HFF-Myc (cell line): ENCODE measurements around the gene KCTD3.

Experiments used
- DNase-seq: peaks from one replicate; pipeline ENCODE4 v3.0.0-alpha.2; 2011; ENCODE audit warnings: low read depth; ENCODE audit errors: extremely low read depth
- H3K4me3 ChIP-seq: replicated peaks from 2 replicates; pipeline ENCODE4 v1.5.1; 2011; ENCODE audit warnings: low read depth, mild to moderate bottlenecking, control low read depth, low read length
- TF ChIP-seq, protein P1 (sequence below): IDR thresholded peaks from 2 replicates; pipeline ENCODE4 v1.5.1; 2012; ENCODE audit warnings: mild to moderate bottlenecking, low read depth, low read length, control low read depth; ENCODE audit errors: missing control alignments

Gene KCTD3

DNA sequence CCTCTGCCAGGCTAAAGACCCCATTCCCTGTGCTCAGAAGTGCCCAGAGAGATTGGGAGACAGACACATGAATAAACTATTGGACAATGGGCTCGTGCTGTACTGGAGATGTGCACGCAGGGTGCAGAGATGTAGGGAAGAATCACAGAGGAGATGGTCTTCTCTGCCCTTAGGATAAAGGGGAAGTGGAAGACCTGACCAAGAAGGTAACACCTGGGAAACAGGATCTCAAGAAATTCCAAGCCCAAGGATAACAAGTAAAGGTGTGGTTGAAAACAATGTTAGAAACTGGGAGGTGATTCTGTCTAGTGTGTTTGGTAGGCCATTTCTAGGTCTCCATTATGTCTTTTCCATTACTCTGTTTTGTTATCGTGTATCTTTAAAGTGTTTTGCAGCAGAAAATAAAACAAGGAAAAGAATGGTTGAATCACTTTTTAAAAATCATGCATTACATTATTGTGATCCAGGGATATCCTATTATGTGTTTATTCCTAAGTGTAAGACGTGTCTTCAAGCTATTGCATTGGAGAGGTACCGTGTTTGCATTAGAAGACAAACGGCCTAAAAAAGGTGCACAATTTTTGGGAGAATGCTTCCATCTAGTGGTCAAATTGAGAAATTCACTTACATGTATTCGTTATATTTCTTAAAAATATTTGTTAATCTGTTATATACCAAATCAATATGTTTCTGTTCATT is 40.8 kb upstream of the KCTD3 start:
- TF ChIP-seq, protein P1, sequence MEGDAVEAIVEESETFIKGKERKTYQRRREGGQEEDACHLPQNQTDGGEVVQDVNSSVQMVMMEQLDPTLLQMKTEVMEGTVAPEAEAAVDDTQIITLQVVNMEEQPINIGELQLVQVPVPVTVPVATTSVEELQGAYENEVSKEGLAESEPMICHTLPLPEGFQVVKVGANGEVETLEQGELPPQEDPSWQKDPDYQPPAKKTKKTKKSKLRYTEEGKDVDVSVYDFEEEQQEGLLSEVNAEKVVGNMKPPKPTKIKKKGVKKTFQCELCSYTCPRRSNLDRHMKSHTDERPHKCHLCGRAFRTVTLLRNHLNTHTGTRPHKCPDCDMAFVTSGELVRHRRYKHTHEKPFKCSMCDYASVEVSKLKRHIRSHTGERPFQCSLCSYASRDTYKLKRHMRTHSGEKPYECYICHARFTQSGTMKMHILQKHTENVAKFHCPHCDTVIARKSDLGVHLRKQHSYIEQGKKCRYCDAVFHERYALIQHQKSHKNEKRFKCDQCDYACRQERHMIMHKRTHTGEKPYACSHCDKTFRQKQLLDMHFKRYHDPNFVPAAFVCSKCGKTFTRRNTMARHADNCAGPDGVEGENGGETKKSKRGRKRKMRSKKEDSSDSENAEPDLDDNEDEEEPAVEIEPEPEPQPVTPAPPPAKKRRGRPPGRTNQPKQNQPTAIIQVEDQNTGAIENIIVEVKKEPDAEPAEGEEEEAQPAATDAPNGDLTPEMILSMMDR = peak; percentile 30
- no peak for DNase-seq
- no peak overlapping the region for H3K4me3 ChIP-seq

DNA sequence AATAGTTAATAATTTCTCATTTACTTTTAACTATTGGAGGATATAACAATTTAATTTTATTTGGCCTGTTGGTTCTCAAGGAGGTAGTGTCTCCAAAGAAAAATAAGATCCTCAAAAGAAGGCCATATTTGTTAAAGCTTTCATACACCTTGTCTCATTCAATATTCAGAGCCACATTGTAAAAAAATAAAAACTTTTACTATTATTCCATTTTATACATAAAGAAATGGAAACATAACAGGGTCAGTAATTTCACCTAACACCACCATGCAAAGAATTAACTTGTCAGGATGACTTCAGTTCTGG is 40.3 kb upstream of the KCTD3 start:
- TF ChIP-seq, protein P1 = no peak
- DNase-seq = no peak
- no peak overlapping the region for H3K4me3 ChIP-seq

DNA sequence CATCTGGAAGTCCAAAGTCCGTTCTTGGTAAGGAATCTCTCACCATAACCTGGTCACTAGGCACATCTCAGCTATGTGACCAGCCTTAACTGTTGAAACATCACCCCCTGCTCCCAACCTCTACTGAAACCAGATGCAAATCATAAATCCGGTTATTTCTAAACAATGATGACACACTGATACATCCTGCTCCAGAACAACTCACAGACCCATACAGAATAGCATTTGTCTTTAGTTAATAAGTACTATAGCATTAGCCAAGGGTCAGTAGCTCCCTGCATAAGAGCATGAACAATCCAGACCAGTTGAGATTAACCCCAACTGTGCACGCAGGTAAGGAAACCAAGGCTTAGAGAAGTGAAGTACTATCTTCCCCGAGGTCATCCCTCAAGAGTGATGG is 38.0 kb upstream of the KCTD3 start:
- no peak for DNase-seq
- TF ChIP-seq, protein P1 = no peak
- H3K4me3 ChIP-seq = no peak overlapping the region

DNA sequence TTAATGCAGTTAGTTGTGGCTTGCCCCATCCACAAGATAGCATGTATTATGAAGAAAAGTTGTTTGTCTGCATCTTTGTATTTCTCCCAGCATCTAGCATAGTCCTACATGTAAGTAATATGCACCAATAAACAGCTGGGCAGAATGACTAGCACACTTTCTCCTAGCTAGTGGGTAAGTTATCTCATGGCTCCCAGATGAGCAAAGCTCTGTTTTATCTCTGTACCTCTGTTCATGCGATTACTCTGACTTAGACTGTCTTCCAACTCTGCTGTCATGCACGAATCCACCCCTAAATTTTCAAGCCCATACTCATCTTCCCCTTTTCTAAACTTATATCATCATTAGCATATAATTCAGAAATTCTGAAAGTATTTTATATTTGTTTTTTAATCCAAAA is 37.5 kb upstream of the KCTD3 start:
- no peak overlapping the region for H3K4me3 ChIP-seq
- no peak for DNase-seq
- TF ChIP-seq, protein P1 = no peak

DNA sequence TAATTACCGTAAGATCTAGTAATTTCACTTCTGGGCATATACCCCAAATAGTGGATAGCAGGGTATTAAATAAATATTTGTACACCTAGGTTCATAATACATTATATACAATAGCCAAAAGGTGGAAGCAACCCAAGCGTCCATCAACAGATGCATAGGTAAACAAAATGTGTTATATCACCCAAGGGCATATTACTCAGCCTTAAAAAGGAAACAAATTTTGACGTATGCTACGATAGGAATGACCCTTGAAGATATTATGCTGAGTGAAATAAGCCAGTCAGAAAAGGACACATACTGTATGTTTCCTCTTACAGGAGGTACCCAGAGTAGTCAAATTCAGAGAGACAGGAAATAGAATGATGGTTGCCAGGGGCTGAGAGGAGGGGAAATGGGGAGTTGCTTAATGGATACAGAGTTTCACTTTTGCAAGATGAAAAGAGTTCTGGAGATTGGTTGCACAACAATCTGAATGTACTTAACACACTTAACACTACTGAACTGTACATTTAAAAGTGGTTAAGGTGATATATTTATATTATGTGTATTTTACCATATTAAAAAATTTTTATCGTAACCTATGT is 36.6 kb upstream of the KCTD3 start:
- no peak overlapping the region for H3K4me3 ChIP-seq
- TF ChIP-seq, protein P1 = no peak
- no peak for DNase-seq

DNA sequence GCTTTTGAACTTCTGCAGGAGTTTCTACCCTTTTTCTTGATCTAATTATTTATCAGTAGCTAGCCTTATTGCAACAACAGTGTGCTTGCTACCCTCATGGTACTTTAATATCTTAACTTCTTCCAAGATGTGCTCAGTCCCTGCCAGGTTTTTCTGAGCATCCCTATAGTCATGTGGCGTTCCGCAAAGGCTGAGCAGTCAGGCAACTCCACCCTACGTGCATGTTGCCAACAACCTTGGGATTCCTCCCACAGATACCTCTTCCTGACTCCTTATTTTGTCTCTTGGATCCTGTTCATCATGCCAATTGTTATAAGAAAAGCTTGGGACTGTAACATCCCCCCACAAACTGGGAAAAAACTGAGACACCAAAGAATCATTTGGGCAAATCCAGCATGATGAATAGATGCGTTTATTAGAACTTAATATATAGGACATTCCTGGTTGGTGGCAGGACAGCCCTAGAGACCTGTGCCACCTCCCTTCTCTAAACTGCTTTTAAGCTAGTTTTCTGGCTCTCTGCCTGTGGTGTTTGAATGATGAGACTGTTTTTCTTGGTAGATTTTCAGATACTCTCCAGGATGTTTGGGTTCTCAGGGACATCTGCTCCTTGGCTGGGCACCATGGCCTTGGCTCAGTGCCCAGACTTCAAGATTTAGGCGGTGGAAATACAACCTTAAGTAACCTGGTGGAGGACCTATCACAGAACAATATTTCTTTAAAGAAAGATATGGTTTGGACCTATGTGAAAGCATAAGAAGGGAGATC is 27.1 kb upstream of the KCTD3 start:
- peak; percentile 32 for DNase-seq
- TF ChIP-seq, protein P1 = no peak

More for the DNA sequence above, 27.1 kb upstream of the KCTD3 start:
- no peak overlapping the region for H3K4me3 ChIP-seq
